Neutrophil (primary cell): Measurements from ENCODE around the gene PIGV.
A peak's percentile ranks its signal among the peaks of the same experiment; 100 is the strongest.

Experiments used
- H3K27ac ChIP-seq: fragments of 200-600 bp; sonication (generic); 2 replicates; pipeline ENCODE4 v1.5.1; 2016; ENCODE audit warnings: mild to moderate bottlenecking, moderate library complexity
- H3K27me3 ChIP-seq: fragments of 200-600 bp; sonication (generic); 2 replicates; pipeline ENCODE4 v1.6.0; 2016; ENCODE audit warnings: mild to moderate bottlenecking
- H3K36me3 ChIP-seq: fragments of 200-600 bp; sonication (generic); 2 replicates; pipeline ENCODE4 v1.5.1; 2017
- H3K4me1 ChIP-seq, 2 experiments: fragments of 200-600 bp in 1 of 2; sonication (generic) in 1 of 2; 1 replicate in 1 of 2; 2 replicates in 1 of 2; pipeline versions ENCODE4 v1.5.1 to v1.6.1; 2013 to 2016; ENCODE audit warnings: low read depth in 1 of 2, low read length in 1 of 2, mild to moderate bottlenecking in 1 of 2, moderate library complexity in 1 of 2; ENCODE audit not compliant: control insufficient read depth in 1 of 2, insufficient read depth in 1 of 2
- H3K4me3 ChIP-seq, 2 experiments: fragments of 200-600 bp in 1 of 2; sonication (generic) in 1 of 2; 1 replicate in 1 of 2; 2 replicates in 1 of 2; pipeline ENCODE4 v1.5.1; 2013 to 2016; ENCODE audit warnings: low read depth in 1 of 2, low read length in 1 of 2, mild to moderate bottlenecking in 1 of 2, moderate library complexity in 1 of 2
- H3K9me3 ChIP-seq: fragments of 200-600 bp; sonication (generic); 2 replicates; pipeline ENCODE4 v1.5.1; 2016
- TF ChIP-seq, protein P1 (sequence below): fragments of 200-600 bp; sonication (generic); IDR thresholded peaks from 2 replicates; pipeline ENCODE4 v1.5.1; 2016; ENCODE audit warnings: antibody characterized with exemption

Gene PIGV

GRCh38 chr1:26787706-26788514 is at the start of gene PIGV:
Gene PIGV (plus strand): TSS chr1:26787950. CDS start chr1:26790816, 2,866 bp downstream.
- Histone ChIP-seq H3K27ac (peak within 1 kb of the TSS; percentile 99), H3K36me3 (peaks cover 7% of the 10 kb centered on the region), H3K27me3 (no peaks in the 10 kb centered on the region), H3K4me1 (peaks cover 49 to 65% of the 10 kb centered on the region in 2 experiments), H3K9me3 (no peaks in the 10 kb centered on the region), H3K4me3 (peak within 1 kb of the TSS; percentile 84 to 95)
- TF ChIP-seq, protein P1, sequence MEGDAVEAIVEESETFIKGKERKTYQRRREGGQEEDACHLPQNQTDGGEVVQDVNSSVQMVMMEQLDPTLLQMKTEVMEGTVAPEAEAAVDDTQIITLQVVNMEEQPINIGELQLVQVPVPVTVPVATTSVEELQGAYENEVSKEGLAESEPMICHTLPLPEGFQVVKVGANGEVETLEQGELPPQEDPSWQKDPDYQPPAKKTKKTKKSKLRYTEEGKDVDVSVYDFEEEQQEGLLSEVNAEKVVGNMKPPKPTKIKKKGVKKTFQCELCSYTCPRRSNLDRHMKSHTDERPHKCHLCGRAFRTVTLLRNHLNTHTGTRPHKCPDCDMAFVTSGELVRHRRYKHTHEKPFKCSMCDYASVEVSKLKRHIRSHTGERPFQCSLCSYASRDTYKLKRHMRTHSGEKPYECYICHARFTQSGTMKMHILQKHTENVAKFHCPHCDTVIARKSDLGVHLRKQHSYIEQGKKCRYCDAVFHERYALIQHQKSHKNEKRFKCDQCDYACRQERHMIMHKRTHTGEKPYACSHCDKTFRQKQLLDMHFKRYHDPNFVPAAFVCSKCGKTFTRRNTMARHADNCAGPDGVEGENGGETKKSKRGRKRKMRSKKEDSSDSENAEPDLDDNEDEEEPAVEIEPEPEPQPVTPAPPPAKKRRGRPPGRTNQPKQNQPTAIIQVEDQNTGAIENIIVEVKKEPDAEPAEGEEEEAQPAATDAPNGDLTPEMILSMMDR: peak; percentile 73

GRCh38 chr1:26739329-26739914 is 48.3 kb upstream of the PIGV start:
- Histone ChIP-seq H3K27me3 (no peaks in the 10 kb centered on the region), H3K4me3 (no peak overlapping the region), H3K4me1 (peaks cover 18% of the 10 kb centered on the region in 2 experiments), H3K9me3 (no peaks in the 10 kb centered on the region), H3K27ac (peak overlapping the region; percentile 53), H3K36me3 (peaks cover 62% of the 10 kb centered on the region)
- TF ChIP-seq, protein P1: no peak

DNA sequence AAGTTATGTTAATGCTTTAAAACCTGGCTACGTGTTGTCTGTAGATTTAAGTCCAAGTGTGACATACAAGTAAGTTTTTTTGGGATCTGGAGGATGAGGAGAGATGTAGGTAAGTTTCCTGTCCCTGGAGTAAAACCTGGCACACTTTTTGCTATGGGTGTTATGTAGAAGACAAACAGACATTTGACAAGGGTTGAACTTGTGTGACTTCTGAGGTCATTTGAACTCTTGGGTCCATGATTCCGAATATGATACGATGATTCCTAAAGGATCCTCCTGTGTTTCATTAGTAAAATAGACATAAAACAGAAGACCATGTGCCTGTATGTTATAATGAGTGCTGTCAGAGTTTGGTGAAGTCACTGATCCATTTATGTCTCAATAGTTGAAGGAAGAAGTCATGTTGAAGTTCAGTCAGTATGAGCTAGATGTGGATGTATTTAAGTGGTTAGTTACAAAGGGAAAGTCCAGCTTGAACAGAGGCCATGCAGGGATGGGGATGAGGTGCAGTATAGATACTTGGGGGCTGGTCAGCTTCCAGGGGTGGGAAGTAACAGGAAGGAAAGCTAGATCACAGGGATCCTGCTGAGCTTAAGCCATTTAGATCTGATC is 47.6 kb upstream of the PIGV start:
- no peaks in the 10 kb centered on the region for H3K27me3 ChIP-seq
- TF ChIP-seq, protein P1: no peak
- no peaks in the 10 kb centered on the region for H3K9me3 ChIP-seq
- no peak overlapping the region for H3K4me3 ChIP-seq
- peaks cover 54% of the 10 kb centered on the region for H3K36me3 ChIP-seq
- peak overlapping the region; percentile 93 for H3K27ac ChIP-seq
- peaks cover 24 to 25% of the 10 kb centered on the region in 2 experiments for H3K4me1 ChIP-seq

GRCh38 chr1:26740952-26741351 is 46.8 kb upstream of the PIGV start:
- Histone ChIP-seq H3K36me3 (peaks cover 46% of the 10 kb centered on the region), H3K4me1 (peaks cover 29 to 30% of the 10 kb centered on the region in 2 experiments), H3K27ac (peak overlapping the region; percentile 93)

DNA sequence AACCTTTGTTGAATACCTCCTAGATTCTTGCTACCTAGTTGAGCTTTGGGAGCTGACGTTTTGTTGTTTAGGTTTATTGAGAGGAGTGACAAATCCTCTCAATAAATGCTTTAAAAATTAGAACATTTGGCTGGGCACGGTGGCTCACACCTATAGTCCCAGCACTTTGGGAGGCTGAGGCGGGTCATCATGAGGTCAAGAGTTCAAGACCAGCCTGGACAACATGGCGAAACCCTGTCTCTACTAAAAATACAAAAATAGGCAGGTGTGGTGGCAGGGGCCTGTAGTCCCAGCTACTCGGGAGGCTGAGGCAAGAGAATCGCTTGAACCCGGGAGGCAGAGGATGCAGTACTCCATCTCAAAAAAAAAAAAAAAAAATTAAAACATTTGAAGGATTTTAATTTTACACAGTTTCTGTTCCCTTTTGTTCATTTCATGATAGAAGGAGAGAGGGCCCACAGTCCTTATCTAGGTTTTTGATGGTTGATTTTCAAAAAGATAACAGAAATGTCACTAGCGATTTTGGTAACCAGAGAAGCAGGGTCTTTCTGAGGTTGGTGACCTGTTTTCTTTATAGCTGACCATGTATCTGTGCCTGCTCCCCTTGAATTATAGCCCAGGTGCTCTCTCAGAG is 44.2 kb upstream of the PIGV start:
- no peaks in the 10 kb centered on the region for H3K9me3 ChIP-seq
- H3K27me3 ChIP-seq: no peaks in the 10 kb centered on the region
- H3K27ac ChIP-seq: peak overlapping the region; percentile 93
- peaks cover 29 to 30% of the 10 kb centered on the region in 2 experiments for H3K4me1 ChIP-seq
- TF ChIP-seq, protein P1: no peak
- peak overlapping the region; percentile 53 to 59 for H3K4me3 ChIP-seq
- H3K36me3 ChIP-seq: peaks cover 29% of the 10 kb centered on the region

More at GRCh38 chr1:26740952-26741351, 46.8 kb upstream of the PIGV start:
- TF ChIP-seq, protein P1: no peak
- Histone ChIP-seq H3K4me3 (no peak overlapping the region), H3K9me3 (no peaks in the 10 kb centered on the region), H3K27me3 (no peaks in the 10 kb centered on the region)
